CD4-positive, alpha-beta T cell treated with Interleukin-17A for 1 hour (primary cell): ENCODE results near the gene ANO8.

Experiments
- DNase-seq: peaks from one replicate; pipeline ENCODE4 v3.0.0-alpha.2; 2020

The ANO8 gene

GRCh38 chr19:17347361-17347760 is 12.7 kb upstream of the ANO8 start:
- DNase-seq, result no peak

- peak; percentile 77 for DNase-seq
Measured at GRCh38 chr19:17346109-17346671, 11.5 kb upstream of the ANO8 start.

GRCh38 chr19:17341845-17342244 is 7.2 kb upstream of the ANO8 start:
- DNase-seq, result no peak

- DNase-seq, result no peak
Measured at GRCh38 chr19:17341386-17341785, 6.7 kb upstream of the ANO8 start.

- no peak for DNase-seq
Measured at GRCh38 chr19:17340871-17341357, 6.3 kb upstream of the ANO8 start.

GRCh38 chr19:17340302-17340870 is 5.7 kb upstream of the ANO8 start:
- no peak for DNase-seq

- peak; percentile 42 for DNase-seq
Measured at GRCh38 chr19:17339088-17339741, 4.6 kb upstream of the ANO8 start.

GRCh38 chr19:17338433-17339078 is 3.9 kb upstream of the ANO8 start:
- DNase-seq, result no peak

- DNase-seq, result peak; percentile 15
Measured at GRCh38 chr19:17337675-17338432, 3.2 kb upstream of the ANO8 start.

- DNase-seq, result peak; percentile 98
Measured at GRCh38 chr19:17336872-17337674, 2.4 kb upstream of the ANO8 start, which contains the start of gene GTPBP3. Gene GTPBP3, plus strand, starts transcription at chr19:17337553. Its CDS starts 59 bp downstream, at chr19:17337612.

GRCh38 chr19:17335575-17335974 is 920 bp upstream of the ANO8 start:
- no peak for DNase-seq

- peak; percentile 77 for DNase-seq
Measured at GRCh38 chr19:17333611-17334413, 843 bp downstream of the ANO8 start.

- peak; percentile 55 for DNase-seq
Measured at GRCh38 chr19:17332677-17333581, 1.7 kb downstream of the ANO8 start.

- no peak for DNase-seq
Measured at GRCh38 chr19:17332360-17332676, 2.3 kb downstream of the ANO8 start.

GRCh38 chr19:17331045-17331558 is 3.6 kb downstream of the ANO8 start:
- DNase-seq, result no peak

GRCh38 chr19:17330262-17331044 is 4.2 kb downstream of the ANO8 start:
- DNase-seq, result no peak

- no peak for DNase-seq
Measured at GRCh38 chr19:17329366-17330261, 5.0 kb downstream of the ANO8 start.
